ENCODE results near the gene GSTM4. TPM values are rescaled to one million over a fixed set of nuclear protein-coding genes. Genes with fewer than 3 reads are reported as not detected.

The GSTM4 gene
- total RNA-seq, 4 donors from 2014 or later, result 30.8 to 68.8 (median 43.7) TPM

GRCh38 chr1:109634771-109635750, 20.8 kb upstream of the GSTM4 start:
- no peak overlapping the region for H3K4me3 ChIP-seq (replicated peaks in 1 of 3)
- H3K27ac ChIP-seq, result no peak overlapping the region
- peaks cover 5 to 10% of the 10 kb centered on the region in 2 donors for H3K36me3 ChIP-seq
- no peak for TF ChIP-seq POLR2A (IDR thresholded peaks at IDR 0.05)
- no peak for TF ChIP-seq CTCF (IDR thresholded peaks at IDR 0.05)
- intact Hi-C loops (cut with DNase I), result loop anchor here (5.0 to 10.0 kb wide), 2 partner anchors 88 to 560 kb away; partner anchors contain the start of genes GNAI3 and TAF13
- H3K27me3 ChIP-seq, result no peaks in the 10 kb centered on the region
- no peaks in the 10 kb centered on the region for H3K9me3 ChIP-seq
- DNase-seq, result no peak
- WGBS, 2 donors, result 58 to 67% methylated on average over 13 of the region's 13 CpGs
- H3K4me1 ChIP-seq, result no peaks in the 10 kb centered on the region

- intact Hi-C loops (cut with DNase I), result loop anchor here (10.0 kb wide), 1 partner anchor 561 kb away; the partner anchor contains the start of gene TAF13
- Histone ChIP-seq H3K36me3 (peaks cover 4 to 10% of the 10 kb centered on the region in 2 donors), H3K27ac (no peak overlapping the region), H3K4me3 (replicated peaks in 1 of 3) (no peak overlapping the region), H3K9me3 (no peaks in the 10 kb centered on the region), H3K4me1 (no peaks in the 10 kb centered on the region), H3K27me3 (no peaks in the 10 kb centered on the region)
- 88 to 95% methylated on average over 2 of the region's 2 CpGs for WGBS, 2 donors
- no peak for DNase-seq
- no peak for TF ChIP-seq POLR2A (IDR thresholded peaks at IDR 0.05)
- TF ChIP-seq CTCF (IDR thresholded peaks at IDR 0.05), result no peak
Observed at GRCh38 chr1:109635862-109636200, 20.1 kb upstream of the GSTM4 start.

GRCh38 chr1:109636201-109636952, 19.5 kb upstream of the GSTM4 start:
- DNase-seq, result no peak
- intact Hi-C loops (cut with DNase I), result loop anchor here (10.0 kb wide), 1 partner anchor 562 kb away; the partner anchor contains the start of gene TAF13

GRCh38 chr1:109637446-109637845, 18.5 kb upstream of the GSTM4 start:
- Histone ChIP-seq H3K36me3 (no peaks in the 10 kb centered on the region), H3K9me3 (no peaks in the 10 kb centered on the region), H3K4me1 (no peaks in the 10 kb centered on the region), H3K4me3 (replicated peaks in 1 of 3) (no peak overlapping the region), H3K27me3 (no peaks in the 10 kb centered on the region), H3K27ac (no peak overlapping the region)
- intact Hi-C loops (cut with DNase I), result loop anchor here (10.0 kb wide), 1 partner anchor 563 kb away; the partner anchor contains the start of gene TAF13
- DNase-seq, result no peak
- 88 to 96% methylated on average over 7 of the region's 7 CpGs for WGBS, 2 donors
- TF ChIP-seq POLR2A (IDR thresholded peaks at IDR 0.05), result no peak
- TF ChIP-seq CTCF (IDR thresholded peaks at IDR 0.05), result no peak

More at GRCh38 chr1:109636201-109636952, 19.5 kb upstream of the GSTM4 start:
- Histone ChIP-seq H3K36me3 (peaks cover 0 to 4% of the 10 kb centered on the region in 2 donors), H3K27ac (no peak overlapping the region), H3K4me1 (no peaks in the 10 kb centered on the region), H3K9me3 (no peaks in the 10 kb centered on the region), H3K4me3 (replicated peaks in 1 of 3) (no peak overlapping the region), H3K27me3 (no peaks in the 10 kb centered on the region)
- TF ChIP-seq POLR2A (IDR thresholded peaks at IDR 0.05) (no peak), CTCF (IDR thresholded peaks at IDR 0.05) (no peak)
- WGBS, 2 donors, result 58 to 75% methylated on average over 5 to 9 of the region's 9 CpGs

Measured in thyroid gland (tissue), 4 donors.